Glutamatergic neuron (in vitro differentiated cells): Measurements from ENCODE around the gene CUL7. TPM values are rescaled to one million over a fixed set of nuclear protein-coding genes. Genes with fewer than 3 reads are reported as not detected.

Source experiments
- DNase-seq: peaks from one replicate; pipeline ENCODE4 v3.0.0; 2022
- H3K27ac Mint-ChIP-seq: one replicate; pipeline ENCODE4 v1.8.0; 2020; ENCODE audit warnings: mild to moderate bottlenecking, mixed read lengths, inconsistent platforms; ENCODE audit not compliant: unreplicated experiment
- H3K27me3 Mint-ChIP-seq: one replicate; pipeline ENCODE4 v1.8.0; 2020; ENCODE audit warnings: mild to moderate bottlenecking, moderate library complexity, mixed read lengths, inconsistent platforms; ENCODE audit not compliant: unreplicated experiment
- H3K36me3 Mint-ChIP-seq: one replicate; pipeline ENCODE4 v1.8.0; 2020; ENCODE audit warnings: mild to moderate bottlenecking, mixed read lengths, inconsistent platforms; ENCODE audit not compliant: unreplicated experiment
- H3K4me1 Mint-ChIP-seq: one replicate; pipeline ENCODE4 v1.8.0; 2020; ENCODE audit warnings: mild to moderate bottlenecking, low read depth, mixed read lengths, inconsistent platforms; ENCODE audit not compliant: unreplicated experiment
- H3K4me3 Mint-ChIP-seq: one replicate; pipeline ENCODE4 v1.8.0; 2020; ENCODE audit warnings: mild to moderate bottlenecking, mixed read lengths, inconsistent platforms; ENCODE audit not compliant: unreplicated experiment
- H3K9me3 Mint-ChIP-seq: one replicate; pipeline ENCODE4 v1.8.0; 2020; ENCODE audit warnings: mild to moderate bottlenecking, moderate library complexity, mixed read lengths, inconsistent platforms; ENCODE audit not compliant: unreplicated experiment
- CTCF ChIP-seq: fragments of 200-600 bp; sonication (generic); IDR thresholded peaks from one replicate; pipeline ENCODE4 v1.5.0; 2021; ENCODE audit not compliant: partially characterized antibody, unreplicated experiment
- total RNA-seq: library from RNA; stranded (reverse); fragmentation: NEBNext Ultra II Directional; extraction: Animal tissue kit (Norgen Biotek cat#: 25700); gene quantifications from one replicate; pipeline ENCODE4 v1.2.1, GENCODE V29; 2021; ENCODE audit not compliant: unreplicated experiment

Gene CUL7
- total RNA-seq, 1 donor from 2014 or later = 43.3 TPM

DNA sequence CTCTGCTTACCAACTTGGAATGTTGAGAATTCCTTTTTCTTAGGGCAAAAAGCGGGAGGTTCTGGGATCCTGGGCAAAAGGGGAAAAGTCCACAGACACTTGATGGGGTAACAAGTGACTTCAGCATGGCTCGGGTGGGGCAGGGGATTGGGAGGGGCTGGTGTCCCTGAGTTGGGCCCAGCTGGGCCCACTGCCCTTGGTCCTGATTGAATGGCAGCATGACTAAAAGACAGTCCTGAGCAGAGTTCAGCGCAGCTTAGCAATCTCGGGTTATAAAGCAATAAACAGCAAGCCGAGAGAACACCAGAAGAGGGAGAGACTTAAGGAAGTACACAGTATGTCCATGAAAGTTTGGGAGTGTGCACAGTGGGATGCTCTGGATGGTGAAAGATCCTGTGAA, 63.7 kb downstream of the CUL7 start:
- Mint-ChIP-seq H3K27ac (no peak overlapping the region), H3K4me1 (peaks cover 11% of the 10 kb centered on the region), H3K27me3 (peaks cover 3% of the 10 kb centered on the region), H3K36me3 (no peaks in the 10 kb centered on the region), H3K4me3 (no peak overlapping the region), H3K9me3 (peaks cover 13% of the 10 kb centered on the region)
- no peak for DNase-seq
- no peak for TF ChIP-seq CTCF

- H3K9me3 Mint-ChIP-seq = peaks cover 13% of the 10 kb centered on the region
- H3K27me3 Mint-ChIP-seq = peaks cover 3% of the 10 kb centered on the region
- no peaks in the 10 kb centered on the region for H3K36me3 Mint-ChIP-seq
- no peak for DNase-seq
- TF ChIP-seq CTCF = no peak
- peaks cover 13% of the 10 kb centered on the region for H3K4me1 Mint-ChIP-seq
- H3K27ac Mint-ChIP-seq = no peak overlapping the region
- H3K4me3 Mint-ChIP-seq = no peak overlapping the region
Measured at GRCh38 chr6:42988486-42989020, 65.1 kb downstream of the CUL7 start.

Other genes starting within 250 kb of the CUL7 start
- gene RPL7L1, start 174.2 kb downstream of the CUL7 start, total RNA-seq = 80.2 TPM
- gene PTCRA, start 137.8 kb downstream of the CUL7 start, total RNA-seq = not detected
- gene CNPY3, start 124.4 kb downstream of the CUL7 start, total RNA-seq = 36.8 TPM
- gene GNMT, start 93.1 kb downstream of the CUL7 start, total RNA-seq = 0.54 TPM
- 13.8 TPM for gene PEX6, start 74.7 kb downstream of the CUL7 start, total RNA-seq
- gene PPP2R5D, start 69.3 kb downstream of the CUL7 start, total RNA-seq = 59.1 TPM
- 42.7 TPM for gene MEA1, start 39.9 kb downstream of the CUL7 start, total RNA-seq
- 119 TPM for gene KLHDC3, start 39.6 kb downstream of the CUL7 start, total RNA-seq
- gene RRP36, start 32.2 kb downstream of the CUL7 start, total RNA-seq = 109 TPM
- 50.5 TPM for gene MRPL2, start 5.6 kb upstream of the CUL7 start, total RNA-seq
- 62.3 TPM for gene KLC4, start 5.8 kb upstream of the CUL7 start, total RNA-seq
- gene PTK7, start 22.5 kb upstream of the CUL7 start, total RNA-seq = 166 TPM
- 20.7 TPM for gene SRF, start 117.4 kb upstream of the CUL7 start, total RNA-seq
- 51.6 TPM for gene CUL9, start 128.3 kb upstream of the CUL7 start, total RNA-seq
- gene DNPH1, start 175.6 kb upstream of the CUL7 start, total RNA-seq = 3.5 TPM
- gene TTBK1, start 189.6 kb upstream of the CUL7 start, total RNA-seq = 47.3 TPM
- gene SLC22A7, start 244.4 kb upstream of the CUL7 start, total RNA-seq = 0.34 TPM